Measurements from ENCODE around the gene MALAT1. TPM values are rescaled to one million over a fixed set of nuclear protein-coding genes. Genes with fewer than 3 reads are reported as not detected.

The MALAT1 gene
- total RNA-seq, 1 experiment from 2014 or later, result 6,000 TPM

DNA sequence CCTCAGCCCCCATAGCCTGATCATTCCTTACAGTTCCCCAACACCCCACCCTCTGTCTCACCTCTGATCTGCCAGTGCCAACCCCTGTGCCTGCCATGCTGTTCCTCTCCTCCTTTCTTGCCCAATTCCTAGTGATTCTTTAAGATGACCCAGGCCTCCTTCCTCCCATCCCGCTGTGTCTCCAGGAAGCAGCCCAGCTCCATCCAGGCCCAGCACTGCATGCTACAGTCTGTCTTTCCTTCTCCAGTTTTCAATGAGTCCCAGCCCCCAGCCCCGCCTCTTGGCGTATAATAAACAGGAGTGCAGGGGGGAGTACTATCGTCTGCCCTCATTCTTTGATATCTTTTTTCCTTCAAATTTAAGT is 47.0 kb downstream of the MALAT1 start:
- ATAC-seq, result no peak
- DNase-seq (ENCODE audit: low read depth, low spot score), result no peak
- peaks cover 5 to 15% of the 10 kb centered on the region in 2 experiments for H3K36me3 ChIP-seq (ENCODE audit: control insufficient read depth in 1 of 2, insufficient read depth in 2 of 2, low read length in 2 of 2)
- H3K27me3 ChIP-seq (ENCODE audit: insufficient read depth, low read length), result no peaks in the 10 kb centered on the region
- H3K4me1 ChIP-seq (ENCODE audit: control insufficient read depth in 1 of 2, insufficient read depth in 2 of 2, low read length in 2 of 2), result peaks cover 18 to 27% of the 10 kb centered on the region in 2 experiments
- H3K9ac ChIP-seq (ENCODE audit: low read length), result no peak overlapping the region
- H2AFZ ChIP-seq (ENCODE audit: low read depth, low read length, poor library complexity, severe bottlenecking), result no peak overlapping the region
- CTCF ChIA-PET, result no interaction called here
- POLR2A ChIA-PET, result no interaction called here
- H3K9me2 ChIP-seq (ENCODE audit: insufficient read depth), result no peaks in the 10 kb centered on the region
- H3K9me3 ChIP-seq (ENCODE audit: control insufficient read depth in 1 of 2, insufficient read depth in 1 of 2, low read depth in 1 of 2, low read length in 2 of 2), result no peaks in the 10 kb centered on the region
- no peaks in the 10 kb centered on the region for H3K79me2 ChIP-seq (ENCODE audit: insufficient read depth, low read length)
- TF ChIP-seq POLR2A (IDR thresholded peaks at IDR 0.05; ENCODE audit: borderline replicate concordance, extremely low read depth, insufficient read depth, insufficient read length), result no peak
- TF ChIP-seq CBX3 (IDR thresholded peaks at IDR 0.05; ENCODE audit: low read depth), result no peak
- H3K4me2 ChIP-seq (ENCODE audit: low read length), result peak overlapping the region; percentile 64
- H4K20me1 ChIP-seq (ENCODE audit: insufficient read depth), result no peaks in the 10 kb centered on the region
- H3K27ac ChIP-seq (ENCODE audit: low read depth, low read length), result no peak overlapping the region; the same call in 1 of the 2 replicates
- no peak overlapping the region for H3K4me3 ChIP-seq (replicated peaks in 1 of 2; ENCODE audit: low read depth in 1 of 2, low read length in 2 of 2)
- intact Hi-C loops (cut with micrococcal nuclease), result no loop called here
- no TSS peak for BruUV-seq (replicated peaks)
- RAD21 ChIA-PET (ENCODE audit: low non-redundant PET in 1 of 2, low total read pairs in 2 of 2, uncharacterized antibody in 2 of 2, unreplicated experiment in 2 of 2), result interaction anchor here in 1 of 2 experiments (1.5 kb wide), 1 partner anchor 24 kb away, joined by 4 read pairs; the partner anchor contains the start of gene ZNRD2

DNA sequence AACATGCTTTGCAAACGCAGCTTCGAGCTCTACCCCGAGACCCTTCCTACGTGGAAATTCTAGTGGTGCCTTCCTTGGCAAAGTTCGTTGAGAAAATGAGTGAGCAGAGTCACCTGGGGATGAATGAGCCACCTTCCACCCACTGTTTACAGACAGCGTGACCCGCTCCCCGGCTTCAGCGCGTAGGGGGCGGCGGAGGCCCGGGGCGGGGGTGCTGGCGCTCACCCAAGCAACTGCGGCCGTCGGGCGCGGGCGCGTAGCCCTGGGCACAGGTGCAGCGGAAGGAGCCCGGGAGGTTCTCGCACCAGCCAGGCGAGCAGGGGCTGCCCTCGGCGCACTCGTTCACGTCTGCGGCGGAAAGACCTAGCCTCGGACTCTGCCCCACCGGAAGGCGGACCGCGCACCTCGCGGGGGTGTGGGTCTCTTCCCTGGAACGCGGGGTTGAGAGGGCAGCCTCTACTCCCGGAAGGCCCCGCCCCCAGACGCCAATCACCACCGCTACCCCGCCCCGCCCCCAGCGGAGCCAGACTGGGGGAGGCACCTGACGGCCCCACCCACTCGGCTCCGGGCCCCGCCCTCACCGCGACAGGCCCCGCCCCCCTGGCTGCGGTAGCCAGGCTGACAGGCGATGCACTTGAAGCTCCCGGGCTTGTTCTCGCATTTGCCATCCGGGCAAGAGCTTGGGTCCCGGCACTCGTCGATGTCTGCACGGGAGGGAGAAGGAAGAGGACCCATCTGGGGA is 47.5 kb downstream of the MALAT1 start:
- Histone ChIP-seq H3K4me1 (ENCODE audit: control insufficient read depth in 1 of 2, insufficient read depth in 2 of 2, low read length in 2 of 2) (peaks cover 18 to 27% of the 10 kb centered on the region in 2 experiments), H3K9me2 (ENCODE audit: insufficient read depth) (no peaks in the 10 kb centered on the region), H3K79me2 (ENCODE audit: insufficient read depth, low read length) (no peaks in the 10 kb centered on the region), H3K9me3 (ENCODE audit: control insufficient read depth in 1 of 2, insufficient read depth in 1 of 2, low read depth in 1 of 2, low read length in 2 of 2) (no peaks in the 10 kb centered on the region), H3K4me3 (replicated peaks in 1 of 2; ENCODE audit: low read depth in 1 of 2, low read length in 2 of 2) (peak overlapping the region; percentile 20 to 35), H4K20me1 (ENCODE audit: insufficient read depth) (no peaks in the 10 kb centered on the region), H2AFZ (ENCODE audit: low read depth, low read length, poor library complexity, severe bottlenecking) (no peak overlapping the region), H3K27ac (ENCODE audit: low read depth, low read length) (peak overlapping the region; percentile 54; the same call in 1 of the 2 replicates), H3K36me3 (ENCODE audit: control insufficient read depth in 1 of 2, insufficient read depth in 2 of 2, low read length in 2 of 2) (peaks cover 5 to 15% of the 10 kb centered on the region in 2 experiments), H3K9ac (ENCODE audit: low read length) (0 out of 2 replicates have a peak overlapping the region, but pooled peaks have one; percentile 32), H3K27me3 (ENCODE audit: insufficient read depth, low read length) (no peaks in the 10 kb centered on the region), H3K4me2 (ENCODE audit: low read length) (peak overlapping the region; percentile 64)
- BruUV-seq (replicated peaks), result no TSS peak
- ATAC-seq (peak; percentile 68), DNase-seq (ENCODE audit: low read depth, low spot score) (peak; percentile 50)
- ChIA-PET RAD21 (ENCODE audit: low non-redundant PET in 1 of 2, low total read pairs in 2 of 2, uncharacterized antibody in 2 of 2, unreplicated experiment in 2 of 2) (interaction anchor here in 1 of 2 experiments (1.5 kb wide), 1 partner anchor 24 kb away, joined by 4 read pairs; the partner anchor contains the start of gene ZNRD2), POLR2A (interaction anchor here (0.6 to 1.0 kb wide), 11 partner anchors 8 to 405 kb away, joined by 3 to 8 read pairs (median 4); partner anchors contain the start of gene CFL1), CTCF (interaction anchor here (0.7 to 0.8 kb wide), 2 partner anchors 47 to 284 kb away, joined by 4 to 6 read pairs; partner anchors contain the start of gene POLA2)
- intact Hi-C loops (cut with micrococcal nuclease), result no loop called here
- TF ChIP-seq ELF1 (IDR thresholded peaks at IDR 0.05; ENCODE audit: borderline replicate concordance, low read depth) (no peak), JUND (IDR thresholded peaks at IDR 0.05) (no peak), SIN3A (IDR thresholded peaks at IDR 0.05; ENCODE audit: low read depth) (no peak), CEBPB (IDR thresholded peaks at IDR 0.05; ENCODE audit: low read depth) (no peak), EGR1 (IDR thresholded peaks at IDR 0.05; ENCODE audit: low read depth) (no peak), FOSL1 (IDR thresholded peaks at IDR 0.05; ENCODE audit: low read depth) (no peak), YY1 (IDR thresholded peaks at IDR 0.05; ENCODE audit: extremely low read depth, insufficient replicate concordance, low read depth, low read length) (no peak), CBX3 (IDR thresholded peaks at IDR 0.05; ENCODE audit: low read depth) (no peak), TCF7L2 (IDR thresholded peaks at IDR 0.05; ENCODE audit: borderline replicate concordance, extremely low read depth, insufficient read depth, insufficient read length) (no peak)
- TF ChIP-seq, protein P1, sequence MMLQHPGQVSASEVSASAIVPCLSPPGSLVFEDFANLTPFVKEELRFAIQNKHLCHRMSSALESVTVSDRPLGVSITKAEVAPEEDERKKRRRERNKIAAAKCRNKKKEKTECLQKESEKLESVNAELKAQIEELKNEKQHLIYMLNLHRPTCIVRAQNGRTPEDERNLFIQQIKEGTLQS (IDR thresholded peaks at IDR 0.05), result no peak
- TF ChIP-seq, protein P2, sequence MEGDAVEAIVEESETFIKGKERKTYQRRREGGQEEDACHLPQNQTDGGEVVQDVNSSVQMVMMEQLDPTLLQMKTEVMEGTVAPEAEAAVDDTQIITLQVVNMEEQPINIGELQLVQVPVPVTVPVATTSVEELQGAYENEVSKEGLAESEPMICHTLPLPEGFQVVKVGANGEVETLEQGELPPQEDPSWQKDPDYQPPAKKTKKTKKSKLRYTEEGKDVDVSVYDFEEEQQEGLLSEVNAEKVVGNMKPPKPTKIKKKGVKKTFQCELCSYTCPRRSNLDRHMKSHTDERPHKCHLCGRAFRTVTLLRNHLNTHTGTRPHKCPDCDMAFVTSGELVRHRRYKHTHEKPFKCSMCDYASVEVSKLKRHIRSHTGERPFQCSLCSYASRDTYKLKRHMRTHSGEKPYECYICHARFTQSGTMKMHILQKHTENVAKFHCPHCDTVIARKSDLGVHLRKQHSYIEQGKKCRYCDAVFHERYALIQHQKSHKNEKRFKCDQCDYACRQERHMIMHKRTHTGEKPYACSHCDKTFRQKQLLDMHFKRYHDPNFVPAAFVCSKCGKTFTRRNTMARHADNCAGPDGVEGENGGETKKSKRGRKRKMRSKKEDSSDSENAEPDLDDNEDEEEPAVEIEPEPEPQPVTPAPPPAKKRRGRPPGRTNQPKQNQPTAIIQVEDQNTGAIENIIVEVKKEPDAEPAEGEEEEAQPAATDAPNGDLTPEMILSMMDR (IDR thresholded peaks at IDR 0.05 in 2 of 3, conservative IDR thresholded peaks at IDR 0.05 in 1 of 3; ENCODE audit: borderline replicate concordance in 1 of 3, insufficient read depth in 1 of 3, low read depth in 2 of 3, low read length in 2 of 3), result no peak
- TF ChIP-seq, protein P3, sequence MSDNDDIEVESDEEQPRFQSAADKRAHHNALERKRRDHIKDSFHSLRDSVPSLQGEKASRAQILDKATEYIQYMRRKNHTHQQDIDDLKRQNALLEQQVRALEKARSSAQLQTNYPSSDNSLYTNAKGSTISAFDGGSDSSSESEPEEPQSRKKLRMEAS (IDR thresholded peaks at IDR 0.05), result no peak
- TF ChIP-seq, protein P4, sequence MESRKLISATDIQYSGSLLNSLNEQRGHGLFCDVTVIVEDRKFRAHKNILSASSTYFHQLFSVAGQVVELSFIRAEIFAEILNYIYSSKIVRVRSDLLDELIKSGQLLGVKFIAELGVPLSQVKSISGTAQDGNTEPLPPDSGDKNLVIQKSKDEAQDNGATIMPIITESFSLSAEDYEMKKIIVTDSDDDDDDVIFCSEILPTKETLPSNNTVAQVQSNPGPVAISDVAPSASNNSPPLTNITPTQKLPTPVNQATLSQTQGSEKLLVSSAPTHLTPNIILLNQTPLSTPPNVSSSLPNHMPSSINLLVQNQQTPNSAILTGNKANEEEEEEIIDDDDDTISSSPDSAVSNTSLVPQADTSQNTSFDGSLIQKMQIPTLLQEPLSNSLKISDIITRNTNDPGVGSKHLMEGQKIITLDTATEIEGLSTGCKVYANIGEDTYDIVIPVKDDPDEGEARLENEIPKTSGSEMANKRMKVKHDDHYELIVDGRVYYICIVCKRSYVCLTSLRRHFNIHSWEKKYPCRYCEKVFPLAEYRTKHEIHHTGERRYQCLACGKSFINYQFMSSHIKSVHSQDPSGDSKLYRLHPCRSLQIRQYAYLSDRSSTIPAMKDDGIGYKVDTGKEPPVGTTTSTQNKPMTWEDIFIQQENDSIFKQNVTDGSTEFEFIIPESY (IDR thresholded peaks at IDR 0.05; ENCODE audit: extremely low read depth, insufficient replicate concordance, low read length), result no peak

All from HCT116 (cell line).